A549 (cell line): ENCODE measurements around the gene CRIP3. TPM values are rescaled to one million over a fixed set of nuclear protein-coding genes. Genes with fewer than 3 reads are reported as not detected.

Experiments used
- ATAC-seq, 2 experiments: fragments of 200-7000 bp in 1 of 2; fragments of >200 bp in 1 of 2; cut with Nextera tagmentation in 1 of 2; cut with Tn5 transposase in 1 of 2; 3 replicates each; pipeline versions ENCODE4 v1.8.0 to v1.9.1; 2018 to 2020; ENCODE audit warnings: mild to moderate bottlenecking in 1 of 2, moderate library complexity in 1 of 2
- CTCF ChIA-PET: fragments of 300-600 bp; sonication (Branson Sonifier 250); formaldehyde crosslinking; extraction: SDS; loops from one replicate; lab custom pipeline; 2021; ENCODE audit warnings: antibody characterized with exemption, inconsistent platforms; lab: Yijun Ruan, JAX
- POLR2A ChIA-PET: fragments of 350-600 bp; formaldehyde crosslinking; extraction: SDS; loops from one replicate; lab custom pipeline; 2021; ENCODE audit warnings: antibody characterized with exemption, inconsistent platforms; lab: Yijun Ruan, JAX
- DNase-seq, 2 experiments: peaks; one replicate each; pipeline versions ENCODE4 v3.0.0 to v3.0.0-alpha.2; 2011 to 2016; ENCODE audit warnings: low read depth in 1 of 2, low spot score in 1 of 2
- FAIRE-seq: peaks from 2 replicates; lab custom pipeline; 2011; peaks lifted over from hg19 to GRCh38; lab: Jason Lieb, UNC
- H3K27ac ChIP-seq, 2 experiments: fragments of >200 bp; sonication (Bioruptor Twin); formaldehyde crosslinking; 3 replicates each; pipeline ENCODE4 v1.5.1; 2016 to 2017
- H3K4me1 ChIP-seq: fragments of >200 bp; sonication (Bioruptor Twin); formaldehyde crosslinking; 3 replicates; pipeline ENCODE4 v1.6.1; 2016
- H3K4me2 ChIP-seq: fragments of >200 bp; sonication (Bioruptor Twin); formaldehyde crosslinking; 3 replicates; pipeline ENCODE4 v1.6.1; 2016
- H3K4me3 ChIP-seq: fragments of >200 bp; sonication (Bioruptor Twin); formaldehyde crosslinking; 3 replicates; pipeline ENCODE4 v1.5.1; 2016
- H3K9me3 ChIP-seq: fragments of >200 bp; sonication (Bioruptor Twin); formaldehyde crosslinking; 3 replicates; pipeline ENCODE4 v1.6.1; 2016
- BHLHE40 ChIP-seq: IDR thresholded peaks from 2 replicates; pipeline ENCODE4 v1.6.1; 2012; ENCODE audit warnings: low read depth, low read length, inconsistent platforms
- CEBPB ChIP-seq, 2 experiments: fragments of >200 bp in 1 of 2; sonication (Bioruptor Twin) in 1 of 2; formaldehyde crosslinking in 1 of 2; IDR thresholded peaks; 2 replicates each; pipeline ENCODE4 v1.6.1; 2012 to 2016
- CHD2 ChIP-seq: fragments of 150-350 bp; IDR thresholded peaks from 2 replicates; pipeline ENCODE4 v1.6.1; 2014; ENCODE audit warnings: low read length; ENCODE audit not compliant: partially characterized antibody
- EHMT2 ChIP-seq: fragments of 200-600 bp; sonication (generic); IDR thresholded peaks from 2 replicates; pipeline ENCODE4 v1.6.1; 2016; ENCODE audit warnings: antibody characterized with exemption, low read depth, mild to moderate bottlenecking, moderate library complexity
- EP300 ChIP-seq, 2 experiments: fragments of >200 bp; sonication (Bioruptor Twin); formaldehyde crosslinking; IDR thresholded peaks; 2 replicates in 1 of 2; 3 replicates in 1 of 2; pipeline ENCODE4 v1.6.1; 2016 to 2017
- ESRRA ChIP-seq: fragments of 150-350 bp; IDR thresholded peaks from 2 replicates; pipeline ENCODE4 v1.6.1; 2014; ENCODE audit warnings: mild to moderate bottlenecking, low read length, borderline replicate concordance
- GATA3 ChIP-seq: IDR thresholded peaks from 2 replicates; pipeline ENCODE4 v1.6.1; 2012; ENCODE audit warnings: borderline replicate concordance
- HOXB13 ChIP-seq: fragments of 250-450 bp; sonication (Bioruptor Pico); IDR thresholded peaks from 2 replicates; pipeline ENCODE4 v1.5.0; 2020; ENCODE audit warnings: low read depth, mild to moderate bottlenecking, moderate library complexity
- MAFK ChIP-seq: fragments of 450-650 bp; IDR thresholded peaks from 2 replicates; pipeline ENCODE4 v1.6.1; 2014; ENCODE audit not compliant: partially characterized antibody
- PHF8 ChIP-seq: fragments of 200-600 bp; sonication (generic); IDR thresholded peaks from 2 replicates; pipeline ENCODE4 v1.6.1; 2016; ENCODE audit warnings: low read depth, mild to moderate bottlenecking, antibody characterized with exemption, moderate library complexity, borderline replicate concordance
- RARB ChIP-seq: fragments of 250-450 bp; sonication (Bioruptor Pico); IDR thresholded peaks from 2 replicates; pipeline ENCODE4 v1.8.0; 2021; ENCODE audit warnings: mild to moderate bottlenecking, moderate library complexity
- RFX5 ChIP-seq: fragments of 450-650 bp; IDR thresholded peaks from 2 replicates; pipeline ENCODE4 v1.7.1; 2014; ENCODE audit warnings: antibody characterized with exemption, mild to moderate bottlenecking, moderate library complexity
- RNF2 ChIP-seq: fragments of 200-600 bp; sonication (generic); IDR thresholded peaks from 2 replicates; pipeline ENCODE4 v1.6.1; 2016; ENCODE audit warnings: low read depth, mild to moderate bottlenecking, antibody characterized with exemption, moderate library complexity, borderline replicate concordance
- SMC3 ChIP-seq: fragments of >200 bp; sonication (Bioruptor Twin); formaldehyde crosslinking; IDR thresholded peaks from 3 replicates; pipeline ENCODE4 v1.6.1; 2018; ENCODE audit warnings: inconsistent platforms
- ZNF302 ChIP-seq: fragments of 250-450 bp; sonication (Bioruptor Pico); IDR thresholded peaks from 2 replicates; pipeline ENCODE4 v1.9.0; 2021; ENCODE audit warnings: inconsistent platforms, mild to moderate bottlenecking, moderate library complexity
- whole genome bisulfite sequencing: methylation state at CpG from one replicate; pipeline ENCODE4 v1.1.6; 2017; ENCODE audit errors: missing lambda C conversion rate; 5-methylcytosine and 5-hydroxymethylcytosine counted together
- polyA plus RNA-seq, 4 experiments: library from polyadenylated mRNA; depleted of rRNA in 3 of 4; stranded (reverse); fragments of >200 nt; fragmentation: RNase III in 1 of 4; extraction: RNeasy Plus Mini Kit Qiagen cat#74134 plus additional on column Dnase treatment in 1 of 4; gene quantifications; 2 replicates in 3 of 4; 3 replicates in 1 of 4; pipeline ENCODE4 v1.2.3, GENCODE V29; 2011 to 2017
- TF ChIP-seq, protein P1 (sequence below): fragments of 250-450 bp; sonication (Bioruptor Pico); IDR thresholded peaks from 2 replicates; pipeline ENCODE4 v1.5.0; 2021; ENCODE audit warnings: mild to moderate bottlenecking, moderate library complexity, borderline replicate concordance
- TF ChIP-seq, protein P2 (sequence below): fragments of >200 bp; sonication (Bioruptor Twin); formaldehyde crosslinking; IDR thresholded peaks from 3 replicates; pipeline ENCODE4 v1.6.1; 2016
- TF ChIP-seq, protein P3 (sequence below): fragments of 250-450 bp; sonication (Bioruptor Pico); IDR thresholded peaks from 2 replicates; pipeline ENCODE4 v1.5.0; 2020; ENCODE audit warnings: low read depth, mild to moderate bottlenecking, moderate library complexity
- TF ChIP-seq, protein P4 (sequence below): fragments of 150-350 bp; IDR thresholded peaks from 2 replicates; pipeline ENCODE4 v1.6.1; 2014; ENCODE audit warnings: low read depth, mild to moderate bottlenecking, low read length

Gene CRIP3
- polyA plus RNA-seq, 2 of the 4 experiments (the other 2 are of a cell fraction) = 1.3 to 2.8 TPM

DNA sequence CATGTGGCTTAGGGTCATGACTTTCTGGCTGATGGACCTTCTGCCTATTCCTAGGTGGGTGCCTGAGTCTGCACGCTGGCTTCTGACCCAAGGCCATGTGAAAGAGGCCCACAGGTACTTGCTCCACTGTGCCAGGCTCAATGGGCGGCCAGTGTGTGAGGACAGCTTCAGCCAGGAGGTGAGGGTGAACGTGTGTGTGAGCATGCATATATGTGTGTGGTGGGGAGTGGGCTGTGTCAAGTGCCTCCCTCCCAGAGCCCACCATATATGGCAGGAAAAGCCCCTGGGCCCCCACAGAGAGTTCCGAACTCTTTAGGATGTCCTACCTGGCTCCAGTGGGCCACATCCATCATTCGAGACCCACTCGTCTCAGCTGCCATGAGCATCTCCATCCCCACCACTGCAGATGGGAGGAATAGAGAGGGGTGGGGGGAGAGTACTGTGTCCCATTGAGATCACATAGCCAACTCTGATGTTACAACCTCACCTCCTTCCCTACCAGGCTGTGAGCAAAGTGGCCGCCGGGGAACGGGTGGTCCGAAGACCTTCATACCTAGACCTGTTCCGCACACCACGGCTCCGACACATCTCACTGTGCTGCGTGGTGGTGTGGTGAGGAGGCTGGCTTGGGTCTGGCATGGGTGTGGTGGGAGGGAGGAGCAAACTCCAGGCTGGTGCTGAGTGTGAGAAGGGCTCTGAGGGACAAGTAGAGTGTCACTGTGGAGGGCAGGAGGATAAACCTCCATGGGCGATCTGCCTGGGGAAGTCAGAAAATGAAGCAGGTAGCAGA, 7.3 kb downstream of the CRIP3 start:
- ChIA-PET CTCF (interaction anchor here (0.7 to 1.3 kb wide), 4 partner anchors 10 to 72 kb away, joined by 3 to 5 read pairs (median 3); partner anchors contain the start of gene DNPH1), POLR2A (no interaction called here)
- H3K4me3 ChIP-seq = no peak overlapping the region
- DNase-seq (no peak), ATAC-seq (no peak; a peak in 1 of 6 replicates), FAIRE-seq (no peak)
- H3K9me3 ChIP-seq = no peaks in the 10 kb centered on the region
- H3K4me1 ChIP-seq = 0 out of 3 replicates have a peak, but pooled peaks cover 3% of the 10 kb centered on the region
- TF ChIP-seq CHD2 (no peak), BHLHE40 (no peak), EHMT2 (no peak), MAFK (no peak)
- no peak overlapping the region for H3K4me2 ChIP-seq
- H3K27ac ChIP-seq = no peak overlapping the region
- WGBS = 79% methylated on average over 10 of the region's 15 CpGs

DNA sequence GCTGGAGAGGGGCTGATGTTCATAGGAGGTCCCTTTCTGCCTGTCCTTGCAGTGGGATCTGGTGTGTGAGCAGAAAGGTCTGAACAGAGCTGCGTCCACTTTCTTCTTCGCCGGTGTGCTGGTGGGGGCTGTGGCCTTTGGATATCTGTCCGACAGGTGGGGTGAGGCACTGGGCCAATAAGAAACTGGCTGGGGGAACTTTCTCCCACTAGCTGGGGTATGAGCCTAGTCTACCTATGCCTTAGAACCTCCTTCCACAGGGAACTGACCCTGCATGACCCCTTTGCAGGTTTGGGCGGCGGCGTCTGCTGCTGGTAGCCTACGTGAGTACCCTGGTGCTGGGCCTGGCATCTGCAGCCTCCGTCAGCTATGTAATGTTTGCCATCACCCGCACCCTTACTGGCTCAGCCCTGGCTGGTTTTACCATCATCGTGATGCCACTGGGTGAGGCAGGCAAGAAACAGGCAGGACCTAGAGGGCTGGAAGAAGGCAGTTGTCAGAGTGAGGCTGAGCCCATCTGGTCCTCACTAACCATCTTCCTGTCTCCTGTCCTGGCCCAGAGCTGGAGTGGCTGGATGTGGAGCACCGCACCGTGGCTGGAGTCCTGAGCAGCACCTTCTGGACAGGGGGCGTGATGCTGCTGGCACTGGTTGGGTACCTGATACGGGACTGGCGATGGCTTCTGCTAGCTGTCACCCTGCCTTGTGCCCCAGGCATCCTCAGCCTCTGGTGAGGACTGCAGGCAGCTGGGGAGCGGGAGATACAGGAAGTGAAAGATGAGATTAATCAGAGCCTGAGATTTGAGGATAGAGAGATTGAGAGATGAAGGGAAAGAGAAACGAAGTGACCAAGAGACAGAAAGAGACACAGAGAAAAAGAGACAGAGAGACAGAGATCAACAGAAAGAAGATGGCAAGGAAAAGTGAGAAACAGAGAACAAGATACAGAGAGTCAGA, 9.0 kb downstream of the CRIP3 start:
- POLR2A ChIA-PET = no interaction called here
- WGBS = 73% methylated on average over 18 of the region's 18 CpGs
- H3K4me3 ChIP-seq = no peak overlapping the region
- no peak for FAIRE-seq
- no peak for TF ChIP-seq RNF2
- TF ChIP-seq, protein P1, sequence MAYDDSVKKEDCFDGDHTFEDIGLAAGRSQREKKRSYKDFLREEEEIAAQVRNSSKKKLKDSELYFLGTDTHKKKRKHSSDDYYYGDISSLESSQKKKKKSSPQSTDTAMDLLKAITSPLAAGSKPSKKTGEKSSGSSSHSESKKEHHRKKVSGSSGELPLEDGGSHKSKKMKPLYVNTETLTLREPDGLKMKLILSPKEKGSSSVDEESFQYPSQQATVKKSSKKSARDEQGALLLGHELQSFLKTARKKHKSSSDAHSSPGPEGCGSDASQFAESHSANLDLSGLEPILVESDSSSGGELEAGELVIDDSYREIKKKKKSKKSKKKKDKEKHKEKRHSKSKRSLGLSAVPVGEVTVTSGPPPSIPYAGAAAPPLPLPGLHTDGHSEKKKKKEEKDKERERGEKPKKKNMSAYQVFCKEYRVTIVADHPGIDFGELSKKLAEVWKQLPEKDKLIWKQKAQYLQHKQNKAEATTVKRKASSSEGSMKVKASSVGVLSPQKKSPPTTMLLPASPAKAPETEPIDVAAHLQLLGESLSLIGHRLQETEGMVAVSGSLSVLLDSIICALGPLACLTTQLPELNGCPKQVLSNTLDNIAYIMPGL = no peak
- no peak for TF ChIP-seq PHF8
- TF ChIP-seq SMC3 = no peak
- no peak for TF ChIP-seq ZNF302 (CRISPR knock-in tag)
- TF ChIP-seq ESRRA = no peak
- no peak for TF ChIP-seq CHD2
- TF ChIP-seq, protein P2, sequence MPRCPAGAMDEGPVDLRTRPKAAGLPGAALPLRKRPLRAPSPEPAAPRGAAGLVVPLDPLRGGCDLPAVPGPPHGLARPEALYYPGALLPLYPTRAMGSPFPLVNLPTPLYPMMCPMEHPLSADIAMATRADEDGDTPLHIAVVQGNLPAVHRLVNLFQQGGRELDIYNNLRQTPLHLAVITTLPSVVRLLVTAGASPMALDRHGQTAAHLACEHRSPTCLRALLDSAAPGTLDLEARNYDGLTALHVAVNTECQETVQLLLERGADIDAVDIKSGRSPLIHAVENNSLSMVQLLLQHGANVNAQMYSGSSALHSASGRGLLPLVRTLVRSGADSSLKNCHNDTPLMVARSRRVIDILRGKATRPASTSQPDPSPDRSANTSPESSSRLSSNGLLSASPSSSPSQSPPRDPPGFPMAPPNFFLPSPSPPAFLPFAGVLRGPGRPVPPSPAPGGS = no peak
- no peak for TF ChIP-seq GATA3
- TF ChIP-seq RFX5 = no peak
- TF ChIP-seq, protein P3, sequence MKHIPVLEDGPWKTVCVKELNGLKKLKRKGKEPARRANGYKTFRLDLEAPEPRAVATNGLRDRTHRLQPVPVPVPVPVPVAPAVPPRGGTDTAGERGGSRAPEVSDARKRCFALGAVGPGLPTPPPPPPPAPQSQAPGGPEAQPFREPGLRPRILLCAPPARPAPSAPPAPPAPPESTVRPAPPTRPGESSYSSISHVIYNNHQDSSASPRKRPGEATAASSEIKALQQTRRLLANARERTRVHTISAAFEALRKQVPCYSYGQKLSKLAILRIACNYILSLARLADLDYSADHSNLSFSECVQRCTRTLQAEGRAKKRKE (CRISPR knock-in tag) = no peak
- TF ChIP-seq, protein P4, sequence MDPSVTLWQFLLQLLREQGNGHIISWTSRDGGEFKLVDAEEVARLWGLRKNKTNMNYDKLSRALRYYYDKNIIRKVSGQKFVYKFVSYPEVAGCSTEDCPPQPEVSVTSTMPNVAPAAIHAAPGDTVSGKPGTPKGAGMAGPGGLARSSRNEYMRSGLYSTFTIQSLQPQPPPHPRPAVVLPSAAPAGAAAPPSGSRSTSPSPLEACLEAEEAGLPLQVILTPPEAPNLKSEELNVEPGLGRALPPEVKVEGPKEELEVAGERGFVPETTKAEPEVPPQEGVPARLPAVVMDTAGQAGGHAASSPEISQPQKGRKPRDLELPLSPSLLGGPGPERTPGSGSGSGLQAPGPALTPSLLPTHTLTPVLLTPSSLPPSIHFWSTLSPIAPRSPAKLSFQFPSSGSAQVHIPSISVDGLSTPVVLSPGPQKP = no peak
- TF ChIP-seq EP300 (IDR thresholded peaks at IDR 0.05) = no peak
- no peak for TF ChIP-seq HOXB13 (CRISPR knock-in tag)
- TF ChIP-seq RARB (CRISPR knock-in tag) = no peak
- TF ChIP-seq CEBPB (IDR thresholded peaks at IDR 0.05) = no peak
- TF ChIP-seq EHMT2 = no peak
- TF ChIP-seq, all 56 proteins: peak for 0
- Histone ChIP-seq H3K9me3 (no peaks in the 10 kb centered on the region), H3K27ac (no peak overlapping the region), H3K4me2 (no peak overlapping the region), H3K4me1 (0 out of 3 replicates have a peak, but pooled peaks cover 3% of the 10 kb centered on the region)
- CTCF ChIA-PET = interaction anchor here (1.3 to 2.9 kb wide), 4 partner anchors 8 to 94 kb away, joined by 3 to 18 read pairs (median 4); partner anchors contain the start of gene CRIP3
- DNase-seq (no peak), ATAC-seq (no peak)
